HG02870 (cell line): ENCODE data around the gene TTC9.
A peak's percentile ranks its signal among the peaks of the same experiment; 100 is the strongest.
"Not testable (repeated sequence)": the region's sequence is repeated elsewhere in the genome, so short reads cannot be mapped to it uniquely, and the experiment has no call there.

Experiments used
- ATAC-seq: cut with Tn5 transposase; IDR thresholded peaks from one replicate; pipeline ENCODE4 v1.9.1; 2021; ENCODE audit warnings: mild to moderate bottlenecking, moderate library complexity; ENCODE audit not compliant: unreplicated experiment

Gene TTC9

DNA sequence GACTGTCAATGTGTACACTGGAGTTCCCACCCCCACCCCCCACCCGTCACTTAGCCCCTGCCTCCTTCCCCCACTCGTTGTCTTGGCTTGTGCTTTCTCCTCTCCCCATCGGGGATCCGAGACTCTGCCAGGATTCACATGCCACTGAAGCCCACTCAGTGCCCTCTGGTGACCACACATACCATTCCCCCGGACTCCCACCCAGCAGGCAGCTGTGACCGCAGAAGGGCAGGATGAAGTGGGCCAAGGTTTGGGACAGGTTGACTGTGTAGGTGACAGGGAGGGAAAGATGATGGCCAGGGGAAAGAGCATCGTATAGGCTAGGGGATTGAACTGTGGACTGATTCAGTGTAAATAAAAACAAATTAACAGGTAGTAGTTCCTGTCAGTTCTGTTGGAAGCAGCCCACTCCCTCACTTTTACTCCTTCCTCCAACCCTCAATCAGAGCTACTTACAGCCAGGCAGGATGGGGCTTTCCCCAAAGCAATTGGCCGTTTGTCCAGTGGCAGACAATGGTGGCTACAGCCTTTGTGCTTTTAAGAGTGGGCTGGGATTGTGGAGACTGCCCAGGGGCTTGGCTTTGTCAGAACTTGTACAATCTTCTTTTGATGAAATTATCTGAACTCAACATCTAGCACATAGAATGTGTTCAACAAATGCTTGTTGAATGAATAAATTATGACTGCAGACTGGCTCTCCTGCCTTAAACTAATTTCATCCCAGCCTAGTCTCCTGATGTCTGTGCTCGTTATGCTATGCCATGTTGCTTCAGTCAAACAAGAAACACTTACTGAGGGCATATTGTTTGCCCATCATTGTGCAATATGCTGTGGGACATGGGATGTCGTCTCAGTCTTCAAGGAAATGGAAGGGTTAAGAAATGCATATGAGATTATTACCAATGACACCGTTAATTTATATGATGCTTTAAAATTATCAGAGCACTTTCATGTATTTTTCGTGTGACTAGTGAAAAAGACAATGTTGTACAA is 30.2 kb downstream of the TTC9 start:
- ATAC-seq = no peak

DNA sequence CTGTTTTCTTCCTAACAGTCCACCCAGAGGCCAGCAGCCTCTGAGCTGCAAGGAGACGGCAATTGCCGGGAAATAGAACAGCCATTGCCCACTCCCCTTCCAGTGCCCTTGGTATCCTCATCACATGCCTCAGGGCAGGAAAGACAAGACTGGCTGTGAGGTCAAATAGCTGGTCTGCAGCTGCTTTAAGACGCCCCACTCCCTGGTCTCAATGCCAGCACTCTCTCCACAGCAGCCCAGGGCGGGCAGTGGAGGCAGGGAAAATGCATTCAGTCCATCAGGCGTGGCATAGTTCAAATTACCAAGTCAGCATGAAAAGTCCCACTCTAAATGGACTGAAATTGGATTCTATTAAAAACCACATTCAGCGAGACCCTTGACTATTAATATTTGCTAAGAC is 35.6 kb downstream of the TTC9 start:
- no peak for ATAC-seq

- no peak for ATAC-seq
These were observed 39.0 kb downstream of the TTC9 start for GRCh38 chr14:70680748-70681147.

GRCh38 chr14:70683983-70684382 is 42.3 kb downstream of the TTC9 start:
- ATAC-seq = no peak

DNA sequence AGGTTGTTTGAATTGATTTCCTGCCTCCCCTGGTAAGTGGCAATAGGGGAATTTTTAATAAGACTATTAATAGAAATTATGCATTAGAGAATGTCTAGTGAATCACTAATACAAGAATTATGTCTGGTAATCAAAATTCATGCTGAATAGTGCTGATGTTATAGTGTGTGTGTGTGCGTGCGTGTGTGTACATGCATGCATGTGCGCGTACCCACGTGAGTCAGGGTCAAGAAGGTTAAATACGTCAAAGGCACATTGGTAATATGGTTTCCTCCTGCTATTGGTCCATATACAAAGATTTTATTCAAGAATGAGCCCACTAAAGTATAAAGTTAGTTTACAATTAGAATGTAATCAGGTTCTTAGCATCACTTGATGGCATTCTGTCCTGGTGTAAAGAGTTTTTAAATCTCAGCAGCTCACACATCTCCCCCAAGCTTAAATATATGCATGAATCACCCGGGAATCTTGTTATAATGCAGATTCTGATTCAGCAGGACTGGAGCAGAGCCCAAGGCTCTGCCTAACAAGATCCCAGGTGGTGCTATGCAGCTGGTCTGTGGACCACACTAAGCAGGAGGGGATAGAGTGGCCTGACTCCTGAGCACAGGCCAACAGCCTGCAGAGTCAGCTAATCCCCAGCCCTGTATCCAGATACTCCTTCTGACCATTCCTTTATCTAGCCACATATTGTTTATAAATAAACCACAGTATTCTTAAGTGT is 43.9 kb downstream of the TTC9 start:
- ATAC-seq = no peak

GRCh38 chr14:70692210-70692609 is 50.5 kb downstream of the TTC9 start:
- ATAC-seq = no peak

GRCh38 chr14:70696026-70696425 is 54.3 kb downstream of the TTC9 start:
- no peak for ATAC-seq

DNA sequence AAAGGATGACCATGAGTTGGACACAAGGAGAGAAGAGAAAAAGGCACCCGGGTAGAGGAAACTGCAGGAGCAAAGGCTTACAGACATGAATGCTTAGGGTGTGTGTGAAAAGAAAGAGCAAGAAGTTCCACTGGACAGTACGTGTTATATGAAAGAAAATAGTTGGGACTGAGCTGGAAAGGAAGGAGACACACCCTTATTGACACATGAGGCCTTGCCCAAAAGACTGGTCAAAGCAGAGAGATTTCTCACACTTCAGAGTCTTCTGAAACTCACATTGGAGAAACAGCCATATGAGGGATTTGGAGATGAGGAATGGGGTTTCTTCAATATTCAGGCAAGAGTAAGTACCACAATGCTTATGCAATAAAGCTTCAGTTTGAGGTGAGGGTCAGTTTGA is 56.0 kb downstream of the TTC9 start:
- ATAC-seq = no peak

GRCh38 chr14:70698288-70698687 is 56.6 kb downstream of the TTC9 start:
- ATAC-seq = no peak

- no peak for ATAC-seq
These were observed 57.9 kb downstream of the TTC9 start for GRCh38 chr14:70699646-70700045.

DNA sequence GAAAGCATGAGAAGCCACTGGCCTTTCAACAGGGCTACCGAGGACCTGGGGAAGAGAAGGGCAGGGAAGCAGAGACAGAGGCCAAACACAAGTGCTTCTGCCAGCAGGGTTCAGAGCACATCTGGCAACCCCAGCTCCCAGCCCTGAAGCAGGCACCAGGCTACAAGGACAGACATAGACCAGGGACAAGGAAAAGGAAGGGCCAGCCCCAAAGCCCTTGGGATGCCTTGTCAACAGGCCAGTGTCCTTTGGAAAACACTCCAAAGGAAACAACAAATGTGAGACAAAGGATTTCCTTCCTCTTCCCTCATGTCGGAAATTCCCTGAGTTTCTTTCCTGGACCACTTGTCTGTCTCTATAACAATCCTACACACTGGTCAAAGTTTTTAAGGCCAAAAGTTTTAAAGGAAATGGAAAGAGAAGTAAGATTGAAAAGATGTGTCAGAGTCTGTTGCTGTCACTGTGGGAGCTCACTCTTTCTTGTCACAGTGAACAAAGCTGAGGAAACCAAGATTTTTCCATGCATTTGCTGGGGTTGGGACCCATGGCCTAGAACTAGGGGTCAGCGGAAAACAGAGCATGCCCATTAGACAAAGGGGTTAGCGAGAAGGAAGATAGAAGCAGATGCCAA is 59.4 kb downstream of the TTC9 start:
- ATAC-seq = no peak

DNA sequence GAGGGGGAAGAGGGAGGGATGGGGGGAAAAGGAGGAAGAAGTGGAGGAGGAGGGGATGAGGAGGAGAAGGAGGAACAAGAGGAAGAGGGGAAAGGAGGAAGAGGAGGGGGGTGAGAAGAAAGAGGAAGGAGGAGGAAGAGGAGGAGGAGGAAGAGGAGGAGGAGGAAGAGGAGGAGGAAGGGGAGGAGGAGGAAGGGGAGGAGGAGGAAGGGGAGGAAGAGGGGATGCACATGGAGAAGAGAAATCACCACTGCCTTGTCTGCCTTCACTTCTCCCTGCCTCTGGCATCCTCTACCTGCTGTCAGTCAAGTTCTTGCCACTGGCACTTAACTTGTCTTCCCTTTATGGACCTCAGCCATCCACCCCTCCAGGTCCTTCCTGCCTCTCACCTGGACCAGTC is 59.9 kb downstream of the TTC9 start:
- ATAC-seq = no peak

- ATAC-seq = no peak
These were observed 60.4 kb downstream of the TTC9 start for GRCh38 chr14:70702161-70702560.

DNA sequence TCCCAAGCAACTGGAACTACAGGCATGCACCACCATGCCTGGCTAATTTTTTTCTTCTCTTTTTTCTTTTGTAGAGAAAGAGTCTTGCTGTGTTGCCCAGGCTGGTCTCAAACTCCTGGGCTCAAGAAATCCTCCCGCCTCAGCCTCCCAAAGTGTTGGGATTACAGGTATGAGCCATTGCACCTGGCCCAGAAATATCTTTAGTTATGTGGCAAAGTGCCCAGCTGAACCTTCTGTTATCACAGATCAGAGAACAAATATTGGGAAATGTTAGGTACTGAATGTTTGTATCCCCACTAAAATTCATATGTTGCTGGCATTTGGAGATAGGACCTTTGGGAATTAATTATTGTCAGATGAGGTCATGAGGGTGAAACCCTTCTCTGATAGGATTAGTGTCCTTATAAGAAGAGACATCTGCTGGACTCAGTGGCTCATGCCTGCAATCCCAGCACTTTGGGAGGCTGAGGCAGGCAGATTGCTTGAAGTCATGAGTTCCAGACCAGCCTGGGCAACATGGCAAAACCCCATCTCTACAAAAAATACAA is 62.0 kb downstream of the TTC9 start:
- ATAC-seq = not testable (repeated sequence)

- ATAC-seq = no peak
These were observed 63.2 kb downstream of the TTC9 start for GRCh38 chr14:70704960-70705359.

GRCh38 chr14:70706177-70706576 is 64.5 kb downstream of the TTC9 start:
- no peak for ATAC-seq

DNA sequence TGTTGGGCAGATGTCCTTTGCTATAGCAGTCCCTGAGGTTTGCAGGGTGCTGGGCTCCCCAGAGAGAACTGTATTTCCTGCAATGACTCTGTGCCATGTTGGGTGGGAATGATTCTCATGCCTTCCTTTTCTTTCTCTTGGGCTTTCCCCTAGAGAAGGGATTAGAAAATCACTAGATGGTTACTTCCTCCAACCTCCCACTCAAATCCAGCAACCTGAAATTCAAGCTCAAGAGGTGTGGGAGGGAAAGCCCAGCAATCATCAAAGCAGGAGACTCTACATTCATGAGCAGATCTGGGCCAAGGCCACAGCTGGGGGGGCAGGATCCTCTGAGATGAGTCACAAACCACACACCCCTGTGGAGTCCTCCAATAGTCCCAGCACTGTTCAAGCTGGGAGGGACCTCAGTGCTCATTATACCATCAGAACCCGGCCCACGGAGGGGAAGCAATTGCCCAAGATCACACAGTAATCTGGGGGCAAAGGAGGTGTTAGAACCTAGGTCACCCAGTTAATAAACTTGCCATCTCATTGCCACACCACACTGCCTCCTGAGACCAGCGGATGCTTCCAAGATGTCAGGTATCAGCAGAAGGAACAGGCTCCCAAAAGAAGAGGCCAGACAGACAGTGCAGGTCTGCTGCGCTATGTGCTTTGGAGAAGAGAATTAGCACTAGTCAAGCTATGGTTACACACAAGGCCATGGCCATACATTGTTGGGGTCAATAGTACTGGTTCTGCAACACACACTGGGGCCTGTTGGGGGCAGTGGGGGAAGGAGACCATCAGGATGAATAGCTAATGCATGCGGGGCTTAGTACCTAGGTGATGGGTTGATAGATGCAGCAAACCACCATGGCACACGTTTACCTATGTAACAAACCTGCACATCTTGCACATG is 65.7 kb downstream of the TTC9 start:
- peak; percentile 79 for ATAC-seq

DNA sequence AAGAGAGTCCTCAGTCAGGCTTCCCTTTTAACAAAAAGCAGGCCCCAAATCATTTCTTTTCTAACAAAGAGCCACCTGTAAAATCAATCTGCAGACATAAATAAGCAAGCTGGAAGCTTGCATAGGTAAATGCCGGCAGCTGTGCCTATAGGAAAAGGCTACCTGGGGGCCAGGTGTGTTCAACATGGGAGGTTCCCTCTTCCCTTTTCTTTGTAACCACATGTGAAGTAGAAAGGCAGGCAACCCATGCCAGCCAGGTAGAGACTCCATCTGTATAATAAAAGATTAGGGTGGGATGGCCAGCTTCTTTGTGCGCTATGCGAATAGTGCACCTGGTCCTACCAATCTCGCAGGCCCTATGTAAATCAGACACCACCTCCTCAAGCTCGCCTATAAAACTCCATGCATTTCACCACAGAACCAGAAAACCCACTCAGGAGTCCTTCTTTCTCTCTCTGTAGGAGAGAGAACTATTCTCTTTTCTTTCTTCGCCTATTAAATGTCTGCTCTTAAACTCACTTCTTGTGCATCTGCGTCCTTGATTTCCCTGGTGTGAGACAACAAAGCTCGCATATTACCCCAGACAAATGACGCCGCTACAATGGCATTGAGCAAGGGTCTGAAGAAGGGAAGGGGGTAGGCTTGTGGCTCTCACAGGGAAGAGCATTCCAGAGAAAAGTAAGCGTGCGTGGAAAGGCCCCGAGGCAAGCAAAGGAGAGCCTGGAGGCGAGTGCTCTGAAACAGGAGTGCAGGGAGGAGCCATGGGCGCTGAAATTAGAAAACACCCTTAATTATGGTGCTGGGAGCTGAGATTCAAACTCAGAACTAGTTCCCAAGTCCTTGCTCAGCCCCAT is 67.2 kb downstream of the TTC9 start:
- ATAC-seq = no peak

GRCh38 chr14:70709726-70710382 is 68.1 kb downstream of the TTC9 start:
- no peak for ATAC-seq
